SKM-1 (cell line): ENCODE results near the gene COX14.

Source experiments
- DNase-seq: peaks from one replicate; lab custom pipeline; 2025; ENCODE audit not compliant: unreplicated experiment; lab: John Stamatoyannopoulos, UW

COX14 gene

DNA sequence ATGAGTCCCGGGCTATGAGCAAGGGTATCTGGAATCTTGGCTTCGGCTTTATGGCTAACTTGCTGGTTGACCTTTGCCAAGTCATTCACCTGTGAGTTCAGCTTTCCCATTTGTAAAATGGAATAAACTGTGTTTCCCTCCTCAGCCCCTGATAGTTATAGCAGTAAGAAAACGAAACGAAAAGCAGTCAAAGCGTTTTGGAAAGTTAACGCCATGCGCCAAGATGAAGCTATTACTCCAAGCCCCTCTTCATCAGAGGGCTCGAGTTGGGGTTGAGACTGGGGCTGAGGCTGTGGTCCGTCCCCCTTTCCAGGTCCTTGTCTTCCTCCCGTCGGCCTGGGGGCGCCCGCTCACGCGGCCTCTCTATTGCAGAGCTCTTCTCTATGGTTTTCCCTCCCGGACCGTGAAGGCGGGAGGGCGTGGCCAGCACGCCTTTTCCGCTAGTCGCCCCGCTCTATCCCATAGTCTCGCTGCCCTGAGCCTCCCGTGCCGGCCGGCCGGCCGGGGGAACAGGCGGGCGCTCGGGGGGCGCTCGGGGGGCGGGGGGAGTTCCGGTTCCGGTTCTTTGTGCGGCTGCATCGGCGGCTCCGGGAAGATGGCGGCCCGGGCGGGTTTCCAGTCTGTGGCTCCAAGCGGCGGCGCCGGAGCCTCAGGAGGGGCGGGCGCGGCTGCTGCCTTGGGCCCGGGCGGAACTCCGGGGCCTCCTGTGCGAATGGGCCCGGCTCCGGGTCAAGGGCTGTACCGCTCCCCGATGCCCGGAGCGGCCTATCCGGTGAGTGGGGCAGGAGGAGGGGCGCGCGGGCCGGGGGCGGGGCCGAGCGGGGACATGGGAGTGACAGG is 27.0 kb upstream of the COX14 start, which contains the start of gene SMARCD1:
SMARCD1 (plus strand) TSS at position 568 of the 840 bp plus-strand sequence; CDS start at position 596, 28 bp downstream.
- peak; percentile 44 for DNase-seq

DNA sequence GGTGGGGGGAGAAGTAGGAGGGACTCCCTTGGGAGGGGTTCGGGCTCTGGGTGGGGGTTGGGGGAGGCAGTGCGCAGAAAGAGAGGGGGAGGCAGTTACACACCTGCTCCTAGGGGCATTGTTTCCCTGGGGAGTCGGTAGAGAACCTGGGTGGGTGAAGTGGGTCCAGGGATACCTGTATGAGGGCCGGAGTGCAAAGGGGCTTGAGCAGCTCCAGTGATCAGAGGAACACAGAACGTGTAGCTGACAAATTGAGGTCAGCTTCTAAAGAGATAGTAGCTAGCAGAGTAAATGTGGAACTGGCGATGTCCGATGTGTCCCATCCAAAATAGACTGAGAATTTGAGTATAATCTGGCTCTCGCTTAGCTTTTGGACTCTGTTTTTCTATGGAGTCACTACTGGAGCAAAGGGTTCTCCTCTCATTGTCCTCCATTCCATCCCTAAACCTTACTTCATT is 26.4 kb upstream of the COX14 start:
- DNase-seq = no peak

DNA sequence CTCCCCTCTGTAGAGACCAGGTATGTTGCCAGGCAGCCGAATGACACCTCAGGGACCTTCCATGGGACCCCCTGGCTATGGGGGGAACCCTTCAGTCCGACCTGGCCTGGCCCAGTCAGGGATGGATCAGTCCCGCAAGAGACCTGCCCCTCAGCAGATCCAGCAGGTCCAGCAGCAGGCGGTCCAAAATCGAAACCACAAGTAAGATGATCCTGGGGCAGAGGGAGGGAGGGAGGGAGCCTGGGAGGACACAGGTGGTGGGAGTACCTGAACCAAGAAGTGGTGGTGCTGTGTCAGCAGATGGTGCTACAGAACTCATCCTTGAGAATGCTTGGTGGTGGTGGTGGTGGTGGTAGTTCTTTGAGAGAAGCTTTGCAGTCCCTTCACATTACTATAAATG is 25.9 kb upstream of the COX14 start:
- DNase-seq = no peak

DNA sequence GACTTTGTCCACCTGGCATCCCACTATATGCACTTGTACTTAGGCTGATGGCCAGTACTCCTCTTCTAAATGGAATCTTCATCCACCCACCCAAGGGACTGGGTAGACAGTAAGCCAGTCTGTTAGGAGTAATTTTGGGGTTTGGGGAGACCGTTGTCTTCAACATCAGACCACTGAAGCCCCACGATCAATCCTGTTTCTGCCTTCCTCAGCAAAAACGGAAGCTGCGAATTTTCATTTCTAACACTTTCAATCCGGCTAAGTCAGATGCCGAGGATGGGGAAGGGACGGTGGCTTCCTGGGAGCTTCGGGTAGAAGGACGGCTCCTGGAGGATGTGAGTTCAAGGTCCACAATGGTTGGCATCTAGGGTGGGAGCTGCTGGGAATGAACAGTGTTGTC is 24.9 kb upstream of the COX14 start:
- DNase-seq = no peak

DNA sequence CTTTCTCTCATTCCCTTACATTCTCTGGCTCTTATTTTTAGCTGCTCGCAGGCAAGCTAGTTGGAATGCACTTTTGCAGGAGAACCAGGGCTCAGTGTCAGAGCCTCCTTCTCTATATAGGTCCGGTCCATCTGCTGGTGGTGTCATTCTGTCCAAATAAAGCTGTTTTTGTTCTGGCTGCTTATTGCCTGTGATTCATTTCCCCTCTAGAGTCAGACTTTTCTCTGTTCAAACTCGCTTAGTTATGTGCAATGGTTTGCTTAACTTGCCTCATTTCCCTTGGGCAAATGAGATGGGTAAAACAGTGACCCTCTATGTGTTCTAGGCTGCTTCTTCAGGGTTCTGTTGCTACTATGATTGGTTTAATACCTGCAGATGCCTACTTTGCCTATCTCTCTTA is 24.0 kb upstream of the COX14 start:
- no peak for DNase-seq

DNA sequence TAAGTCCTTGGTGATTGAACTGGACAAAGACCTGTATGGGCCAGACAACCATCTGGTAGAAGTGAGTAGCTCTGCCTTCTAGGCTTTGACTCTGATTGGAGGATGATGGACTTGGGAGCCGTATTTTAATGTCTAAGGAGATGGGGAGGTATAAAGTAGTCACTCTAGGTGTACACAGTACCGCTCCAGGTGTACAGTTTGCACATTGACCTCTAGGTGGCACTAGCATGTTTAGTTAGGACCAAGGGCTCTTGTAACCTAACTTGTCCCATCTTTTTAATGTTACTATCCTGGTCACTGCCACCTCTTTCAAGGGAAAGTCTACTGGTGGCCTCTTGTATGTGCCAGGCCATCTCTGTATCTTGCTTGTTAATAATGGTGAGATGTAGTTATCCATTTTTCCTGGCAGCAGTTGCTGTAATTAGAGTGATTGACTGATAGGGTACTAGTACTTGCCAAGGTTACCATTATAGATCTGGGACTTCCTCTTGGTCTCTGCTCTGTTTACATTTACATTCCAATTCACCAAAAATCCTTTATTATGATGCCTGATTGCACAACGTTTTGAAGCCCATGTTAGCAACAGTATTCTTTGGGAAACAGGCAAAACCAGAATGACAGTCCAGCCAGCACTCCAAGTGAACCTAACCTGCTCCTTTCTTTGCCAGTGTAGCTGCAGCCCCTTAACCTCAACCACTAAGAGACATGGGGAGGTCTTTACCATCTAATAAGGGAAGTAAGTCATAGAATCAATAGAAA is 23.3 kb upstream of the COX14 start:
- no peak for DNase-seq

DNA sequence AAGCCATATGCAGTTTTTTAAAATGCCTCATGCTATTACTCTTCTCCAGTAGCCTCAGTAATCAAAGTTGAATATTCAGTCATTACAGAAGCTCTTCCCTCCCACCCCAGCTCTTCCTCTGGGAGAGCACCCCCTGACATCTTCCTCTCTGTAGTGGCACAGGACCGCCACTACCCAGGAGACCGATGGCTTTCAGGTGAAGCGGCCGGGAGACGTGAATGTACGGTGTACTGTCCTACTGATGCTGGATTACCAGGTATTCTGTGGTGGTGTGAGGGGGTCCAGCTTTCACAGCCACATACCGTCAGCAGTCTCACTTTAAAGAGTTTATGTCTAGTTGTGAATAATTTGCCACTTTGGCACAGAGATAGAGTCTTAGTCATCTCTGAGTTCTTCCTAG is 22.3 kb upstream of the COX14 start:
- no peak for DNase-seq

DNA sequence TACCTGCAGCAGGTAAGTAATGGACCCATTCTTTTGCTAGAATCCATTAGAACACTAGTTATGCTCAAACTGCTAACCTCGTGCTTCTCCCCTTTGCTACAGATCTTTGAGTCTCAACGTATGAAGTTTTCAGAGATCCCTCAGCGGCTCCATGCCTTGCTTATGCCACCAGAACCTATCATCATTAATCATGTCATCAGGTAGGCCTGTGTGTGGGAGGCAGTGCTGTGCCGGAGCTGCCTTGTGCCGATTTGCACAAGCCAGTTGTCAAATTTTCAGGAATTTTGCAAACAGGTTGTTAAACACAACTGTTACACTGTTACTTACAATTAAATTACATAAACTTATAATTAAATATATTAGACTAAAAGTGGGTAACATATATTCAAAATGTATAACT is 21.6 kb upstream of the COX14 start:
- DNase-seq = no peak

DNA sequence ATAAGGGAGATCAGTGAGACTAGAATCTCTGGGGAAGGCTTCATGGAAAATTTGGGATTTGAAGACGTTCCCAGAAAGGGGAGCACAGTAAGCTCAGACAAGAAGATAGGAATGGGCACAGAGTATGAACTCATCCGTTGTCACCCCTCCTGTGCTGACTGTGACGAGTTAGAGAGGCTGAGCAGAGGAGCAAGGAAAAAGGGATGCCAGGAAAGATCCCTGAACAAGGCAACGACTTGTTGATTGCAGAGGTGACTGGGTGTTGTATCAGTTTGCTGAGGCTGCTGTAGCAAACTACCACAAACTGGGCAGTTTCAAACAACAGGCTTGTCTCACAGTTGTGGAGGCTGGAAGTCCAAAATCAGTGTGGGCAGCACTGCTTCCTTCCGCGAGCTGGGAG is 14.1 kb upstream of the COX14 start:
- DNase-seq = no peak

DNA sequence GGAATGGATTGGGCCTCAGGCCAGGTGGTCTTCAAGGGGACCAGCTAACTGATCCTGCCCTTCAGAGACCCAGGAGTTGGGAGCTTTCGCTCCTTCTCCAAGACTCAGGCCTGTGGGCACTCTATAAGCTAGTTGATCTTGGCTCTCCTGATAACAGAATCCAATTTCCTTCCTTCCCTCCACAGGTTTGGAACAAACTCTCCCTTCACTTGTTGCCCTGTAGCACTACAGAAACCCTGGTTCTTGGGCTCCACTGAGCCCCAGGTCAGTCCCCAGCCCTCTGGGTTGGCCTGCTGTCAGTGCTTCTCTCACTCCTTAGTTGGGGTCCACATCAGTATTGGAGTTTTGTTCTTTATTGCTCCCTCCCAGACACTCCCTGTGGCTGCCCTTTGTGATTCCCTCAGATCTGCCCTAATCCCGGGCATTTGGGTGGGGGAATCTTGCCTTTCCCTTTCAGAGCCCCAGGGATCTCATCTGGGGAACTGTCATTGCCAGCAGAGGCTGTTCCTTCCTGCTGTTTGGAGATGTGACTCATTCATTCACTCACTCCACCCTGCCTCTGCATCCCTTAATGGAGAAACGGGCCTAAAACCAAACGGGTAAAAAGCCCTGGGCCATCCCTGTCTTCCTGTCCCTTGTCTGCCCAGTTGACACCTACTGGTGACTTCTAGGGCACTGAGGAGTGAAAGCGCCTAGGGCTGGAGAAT is 12.6 kb upstream of the COX14 start:
- DNase-seq = no peak

DNA sequence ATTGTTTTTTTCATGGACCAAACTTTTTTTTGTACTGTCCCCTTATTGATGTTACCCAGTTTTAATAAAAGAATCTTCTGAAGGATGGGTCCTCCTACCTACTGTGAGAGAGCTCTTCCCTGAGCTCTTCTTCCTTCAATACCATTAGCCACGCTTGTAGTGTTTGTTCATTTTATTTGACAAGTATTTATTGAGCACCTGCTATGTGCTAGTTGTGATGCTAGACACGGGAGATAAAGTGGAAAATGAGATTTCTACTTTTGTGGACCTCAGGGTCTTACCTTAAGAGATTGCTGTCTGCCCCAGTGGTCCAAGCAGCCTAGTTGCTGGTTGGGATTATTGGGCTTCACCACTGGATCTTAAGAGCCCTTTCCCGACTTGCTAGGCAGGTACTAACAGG is 11.5 kb upstream of the COX14 start:
- DNase-seq = no peak

DNA sequence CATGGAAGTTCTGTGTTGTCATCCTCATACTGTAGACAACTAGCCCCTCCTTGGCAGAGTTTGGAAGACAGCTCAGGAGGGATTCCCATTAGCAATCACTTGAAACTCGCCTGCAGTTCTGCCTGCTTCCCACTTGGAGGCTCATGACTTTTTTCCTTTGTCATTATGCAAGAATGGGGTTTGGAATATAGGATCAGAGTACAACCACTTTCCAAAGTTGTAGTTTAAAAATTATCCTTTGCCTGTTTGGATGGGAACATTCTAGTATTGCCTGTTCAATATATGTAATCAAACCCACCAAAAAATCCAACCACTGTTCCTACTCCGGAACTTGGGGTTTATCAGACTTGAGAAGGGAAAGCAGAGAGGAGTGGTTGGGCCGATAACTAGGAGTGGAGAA is 10.4 kb upstream of the COX14 start:
- no peak for DNase-seq

DNA sequence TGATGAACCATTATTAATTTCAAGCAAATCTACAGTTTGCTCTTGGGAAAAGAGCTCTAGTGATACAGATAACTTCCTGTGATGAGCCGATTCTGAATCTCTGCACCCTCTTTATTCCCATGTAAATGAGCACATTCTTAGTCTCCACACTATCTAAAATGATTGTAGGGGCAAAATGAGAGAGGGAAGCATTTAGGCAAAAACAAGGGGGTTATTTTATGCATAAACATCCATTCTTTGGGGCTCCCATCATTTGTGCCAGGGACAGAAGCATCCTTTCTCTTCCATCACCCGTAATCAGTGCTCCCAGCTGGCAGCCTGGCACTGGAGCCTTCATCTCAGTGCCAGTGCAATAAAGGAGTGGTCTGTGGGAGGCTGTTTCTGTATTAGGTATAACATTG is 9.9 kb upstream of the COX14 start:
- DNase-seq = no peak

DNA sequence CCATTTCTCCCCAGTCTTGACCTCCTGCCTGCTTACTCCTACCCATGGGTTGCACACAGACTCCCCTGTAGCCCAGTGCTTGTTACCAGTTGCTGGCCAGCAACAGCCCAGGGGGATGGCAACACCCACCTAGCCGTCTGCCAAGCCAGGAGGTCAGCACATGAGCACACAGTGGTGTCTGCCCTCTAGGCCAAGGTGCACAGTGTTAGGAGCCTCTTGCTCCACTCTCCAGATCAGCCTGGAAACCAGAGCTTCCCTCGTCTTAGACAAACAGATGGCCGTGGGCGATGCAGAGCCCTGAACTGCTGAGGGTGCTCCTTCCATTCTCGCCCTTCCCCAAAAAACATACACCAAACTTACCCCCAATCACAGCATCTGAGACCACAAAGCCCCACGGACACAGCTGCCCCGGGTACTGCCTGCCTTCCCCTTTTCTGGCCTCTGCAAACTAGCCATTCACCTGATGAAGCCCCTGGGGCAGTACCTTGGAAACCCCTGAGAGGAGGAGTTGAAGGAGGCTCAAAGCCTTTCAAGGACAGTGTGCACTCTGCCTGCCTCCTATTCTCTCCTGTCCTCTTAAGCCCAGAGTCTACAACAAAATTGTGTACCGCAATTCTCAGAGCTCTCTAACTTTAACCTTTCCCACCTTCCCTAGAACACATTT is 9.3 kb upstream of the COX14 start:
- DNase-seq = no peak

DNA sequence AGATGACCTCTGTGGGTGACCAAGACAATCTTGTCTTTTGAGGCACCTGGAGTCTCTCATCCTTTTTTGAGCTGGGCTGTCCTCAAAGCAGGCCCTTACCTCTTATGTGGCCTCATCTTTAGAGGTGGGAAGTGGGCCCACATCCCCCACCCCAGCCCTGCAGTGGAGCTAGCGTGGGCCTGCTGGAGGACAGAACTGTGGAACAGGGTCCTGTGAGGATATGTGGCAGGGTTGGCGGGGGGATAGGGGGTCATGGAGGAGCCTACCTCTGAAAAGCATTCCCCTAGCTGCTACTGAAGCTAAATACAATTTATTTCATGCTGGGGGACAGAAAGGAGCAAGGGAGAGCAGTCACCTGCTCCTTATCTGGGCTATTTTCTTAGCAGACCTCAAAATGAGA is 8.7 kb upstream of the COX14 start:
- no peak for DNase-seq

DNA sequence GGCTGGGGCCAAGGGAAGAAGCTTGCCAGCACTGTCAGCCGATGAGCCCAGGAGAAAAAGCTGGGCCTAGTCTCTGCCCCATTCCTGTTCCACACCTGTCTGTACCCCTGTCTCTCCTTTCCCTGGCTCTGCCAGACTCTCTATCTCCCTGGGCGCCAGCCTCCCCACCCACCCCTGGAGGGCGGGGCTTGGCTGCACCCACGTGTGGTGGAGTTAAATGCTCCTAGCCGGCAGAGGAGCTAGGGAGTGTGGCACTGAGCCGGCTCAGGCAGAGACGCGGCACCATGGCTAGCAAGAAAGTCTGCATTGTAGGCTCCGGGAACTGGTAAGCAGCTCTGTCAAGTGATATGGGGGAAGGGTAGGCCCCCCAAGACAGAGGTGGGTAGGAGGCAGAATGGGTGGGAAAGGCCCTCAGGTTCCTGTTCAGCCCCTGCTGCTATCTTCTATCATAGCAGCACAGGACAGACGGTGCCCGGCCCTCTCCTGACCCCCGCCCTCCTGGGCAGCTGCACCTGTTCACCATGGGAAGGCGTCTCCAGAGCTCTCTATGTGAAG is 8.2 kb upstream of the COX14 start, which contains the start of gene GPD1:
GPD1 (plus strand) TSS at position 242 of the 555 bp plus-strand sequence; CDS start at position 285, 43 bp downstream.
- no peak for DNase-seq

DNA sequence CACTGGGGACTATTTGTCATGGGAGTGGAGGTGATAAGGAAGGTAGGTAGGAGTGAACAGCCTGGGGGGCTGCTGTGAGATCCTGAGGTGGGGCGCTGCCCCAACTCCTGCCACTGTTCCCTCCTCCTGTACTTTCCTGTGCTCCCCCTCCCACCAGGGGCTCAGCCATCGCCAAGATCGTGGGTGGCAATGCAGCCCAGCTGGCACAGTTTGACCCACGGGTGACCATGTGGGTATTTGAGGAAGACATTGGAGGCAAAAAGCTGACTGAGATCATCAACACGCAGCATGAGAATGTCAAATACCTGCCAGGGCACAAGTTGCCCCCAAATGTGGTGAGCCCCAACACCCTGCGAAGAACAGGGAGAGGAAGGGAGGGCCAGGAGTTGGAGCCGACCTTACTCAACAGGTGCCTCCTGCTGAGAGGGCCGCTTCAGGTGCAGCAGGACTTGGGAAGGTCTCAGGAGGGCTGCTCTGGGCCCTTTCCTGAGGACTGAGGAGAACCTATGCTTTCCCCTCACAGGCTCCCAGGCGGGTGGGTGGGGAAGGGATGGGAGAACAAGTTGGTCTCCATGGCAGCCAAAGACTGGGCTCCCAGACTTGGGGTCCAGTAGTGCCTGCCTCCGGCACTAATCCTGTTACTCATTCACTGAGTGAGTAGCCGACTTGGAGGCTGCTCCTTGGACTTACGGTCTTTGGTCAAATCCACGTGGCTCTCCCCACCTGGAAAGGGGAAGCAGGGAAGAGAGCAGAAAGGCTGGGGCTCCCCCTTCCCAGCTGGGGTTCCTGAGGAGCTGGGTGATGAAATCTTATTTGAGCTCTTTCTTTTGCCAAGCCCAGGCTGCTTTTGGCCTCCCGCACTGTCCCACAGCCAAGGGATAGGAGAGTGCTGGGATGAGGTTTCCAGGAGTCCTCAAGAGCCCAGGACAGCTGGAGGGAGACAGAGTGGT is 7.3 kb upstream of the COX14 start:
- DNase-seq = no peak

DNA sequence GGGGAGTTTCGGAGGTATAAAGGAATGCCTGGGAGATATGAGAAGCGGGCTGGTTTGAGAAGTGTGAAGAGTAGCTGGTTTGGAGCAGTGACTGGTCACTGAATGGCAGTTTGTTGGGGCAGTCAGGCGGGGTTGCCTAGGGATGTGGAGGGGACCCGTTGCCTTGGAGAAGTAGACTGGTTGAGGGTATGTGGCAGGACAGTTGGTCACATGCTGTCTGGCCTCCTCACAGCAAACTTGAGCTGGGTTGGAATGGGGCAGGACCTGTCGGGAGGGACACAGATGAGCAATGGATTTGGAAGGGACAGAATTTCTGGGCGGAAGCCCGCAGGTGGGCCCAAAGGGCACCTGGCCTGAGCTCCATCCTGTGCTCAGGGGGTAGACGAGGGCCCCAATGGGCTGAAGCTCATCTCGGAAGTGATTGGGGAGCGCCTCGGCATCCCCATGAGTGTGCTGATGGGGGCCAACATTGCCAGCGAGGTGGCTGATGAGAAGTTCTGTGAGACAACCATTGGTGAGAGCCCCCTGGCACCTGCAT is 6.1 kb upstream of the COX14 start:
- DNase-seq = no peak

DNA sequence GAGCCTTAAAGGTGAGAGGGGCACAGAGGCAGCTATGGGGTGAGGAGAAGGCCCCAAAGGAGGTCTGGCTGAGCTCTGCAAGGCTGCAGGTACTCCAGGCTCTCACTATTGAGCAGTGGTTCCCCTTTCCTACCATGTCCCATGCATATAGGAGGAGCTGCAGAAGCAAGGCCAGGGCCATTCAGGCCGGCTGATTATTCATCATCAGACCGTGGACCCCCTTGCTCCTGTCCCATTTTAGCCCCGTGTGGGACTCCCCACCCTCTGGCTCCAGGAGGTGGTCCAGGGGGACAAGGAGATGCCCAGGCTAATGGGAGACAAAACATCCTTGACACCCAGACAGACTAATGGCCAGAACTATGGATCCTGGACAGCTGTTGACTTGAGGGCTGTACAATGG is 5.1 kb upstream of the COX14 start:
- no peak for DNase-seq
